GM10248 (cell line): ENCODE measurements around the gene MT1A.
A peak's percentile ranks its signal among the peaks of the same experiment; 100 is the strongest.
"Not testable (repeated sequence)": the region's sequence is repeated elsewhere in the genome, so short reads cannot be mapped to it uniquely, and the experiment has no call there.

Source experiments
- CTCF ChIA-PET: fragments of 300-600 bp; sonication (Branson Sonifier 250); formaldehyde crosslinking; extraction: SDS; loops from one replicate; lab custom pipeline; 2021; ENCODE audit warnings: antibody characterized with exemption; lab: Yijun Ruan, JAX
- POLR2A ChIA-PET: fragments of 350-650 bp; sonication (Branson Sonifier 250); formaldehyde crosslinking; extraction: SDS; loops from one replicate; lab custom pipeline; 2020; ENCODE audit warnings: antibody characterized with exemption; lab: Yijun Ruan, JAX
- DNase-seq: peaks from one replicate; pipeline ENCODE4 v3.0.0; 2012; ENCODE audit errors: extremely low spot score
- CTCF ChIP-seq: IDR thresholded peaks from 2 replicates; pipeline ENCODE4 v1.5.1; 2012; ENCODE audit warnings: mild to moderate bottlenecking, low read depth; ENCODE audit errors: extremely low read depth, missing control alignments, control extremely low read depth

MT1A gene

DNA sequence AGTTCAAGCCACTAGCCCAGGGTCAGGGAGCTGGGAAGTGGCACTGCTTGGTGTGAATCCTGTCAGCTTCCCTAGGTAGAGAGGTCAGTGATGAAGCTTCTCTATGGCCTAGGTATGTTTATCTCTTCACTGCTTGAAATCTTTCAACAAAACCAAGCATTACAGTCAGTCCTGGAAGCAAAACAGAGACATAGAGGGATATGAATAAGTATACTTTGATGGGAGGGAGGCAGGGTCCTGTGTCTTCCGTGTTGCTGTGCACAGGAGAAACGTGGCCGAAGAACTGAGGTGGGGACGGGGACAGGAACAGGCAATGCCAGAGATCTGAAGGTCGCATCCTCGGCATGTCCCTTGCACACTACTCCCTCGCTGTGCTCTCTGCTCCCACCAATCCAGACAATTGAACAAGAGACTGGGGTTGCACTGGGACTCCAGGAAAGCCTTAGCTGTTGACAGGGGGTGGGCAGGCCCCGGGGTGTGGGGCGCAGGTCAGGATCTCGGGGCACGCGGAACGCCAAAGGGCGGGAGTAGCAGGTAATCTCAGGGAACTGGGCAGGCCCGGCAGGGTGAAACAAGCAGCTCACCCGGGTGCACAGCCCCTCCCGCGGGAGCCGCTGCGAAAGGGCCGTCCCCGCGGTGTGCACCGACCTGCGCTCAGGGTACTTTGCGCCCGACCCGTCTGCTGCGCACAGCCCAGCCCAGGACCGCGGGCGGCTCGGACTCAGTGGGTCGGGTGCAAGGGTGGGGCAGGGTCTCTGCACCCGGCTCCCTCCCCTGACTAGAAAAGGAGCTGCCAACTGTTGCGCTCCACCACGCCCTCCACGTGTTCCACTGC lies 30.8 kb downstream of the MT1A start, which contains the start of gene MT1H:
Gene MT1H (plus strand): TSS at position 810 of the 835 bp plus-strand sequence. CDS start 71 bp downstream, outside the sequence.
- TF ChIP-seq CTCF: no peak
- POLR2A ChIA-PET: no interaction called here
- CTCF ChIA-PET: interaction anchor here (1.4 kb wide), 1 partner anchor 33 kb away, joined by 5 read pairs; no protein-coding TSS in a partner anchor
- DNase-seq: no peak

DNA sequence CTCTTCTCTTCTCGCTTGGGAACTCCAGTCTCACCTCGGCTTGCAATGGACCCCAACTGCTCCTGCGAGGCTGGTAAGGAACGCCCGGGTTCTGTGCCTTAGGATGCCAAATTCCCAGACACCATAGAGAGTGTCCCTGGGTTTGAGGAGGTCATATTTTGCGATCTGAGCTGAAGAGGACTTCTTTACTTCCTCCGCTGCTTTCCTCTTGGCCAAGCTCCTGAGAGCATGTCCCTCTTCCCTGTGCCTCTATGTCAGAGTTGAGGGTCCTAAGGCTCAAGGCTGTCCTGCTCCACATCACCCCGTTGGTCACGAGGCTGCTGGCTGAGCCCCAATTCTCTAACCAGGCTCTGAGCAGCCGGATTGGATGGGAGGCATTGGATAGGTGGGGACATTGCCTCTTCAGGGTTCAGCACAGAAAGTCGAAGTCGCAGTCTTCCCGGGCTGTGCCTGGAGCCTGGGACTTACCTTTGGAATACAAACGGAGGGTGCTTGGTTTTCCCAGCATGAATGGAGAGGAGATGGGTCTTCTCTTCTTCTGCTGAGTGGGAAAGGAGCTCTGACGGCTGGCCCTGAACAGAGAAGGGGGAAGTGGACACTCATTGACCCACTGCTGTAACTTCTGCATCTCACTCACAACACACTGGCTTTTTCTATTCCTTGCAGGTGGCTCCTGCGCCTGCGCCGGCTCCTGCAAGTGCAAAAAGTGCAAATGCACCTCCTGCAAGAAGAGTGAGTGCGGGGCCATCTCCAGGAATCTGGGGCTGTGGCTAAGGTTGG lies 31.6 kb downstream of the MT1A start:
- POLR2A ChIA-PET: no interaction called here
- DNase-seq: no peak
- CTCF ChIA-PET: no interaction called here
- TF ChIP-seq CTCF: no peak

DNA sequence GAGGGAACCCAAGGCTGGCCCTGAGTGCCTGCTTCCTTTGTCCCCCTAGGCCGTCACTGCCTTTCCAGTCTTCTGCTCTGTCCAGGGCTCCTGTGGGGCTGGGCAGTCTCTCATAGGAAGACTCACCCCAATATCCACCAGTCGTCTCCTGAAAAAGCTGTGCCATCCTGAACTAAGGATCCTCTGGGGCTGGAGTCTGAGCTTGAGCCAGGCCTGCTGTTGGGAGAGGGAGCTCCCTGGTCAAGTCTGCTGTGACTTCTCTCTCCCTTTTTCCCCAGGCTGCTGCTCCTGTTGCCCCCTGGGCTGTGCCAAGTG lies 32.1 kb downstream of the MT1A start:
- POLR2A ChIA-PET: no interaction called here
- CTCF ChIA-PET: no interaction called here
- DNase-seq: no peak
- TF ChIP-seq CTCF: no peak

GRCh38 chr16:56671691-56672090 lies 33.2 kb downstream of the MT1A start:
- POLR2A ChIA-PET, DNase-seq: not testable (repeated sequence)
- CTCF ChIA-PET: interaction anchor here (4.1 kb wide), 1 partner anchor 30 kb away, joined by 20 read pairs; no protein-coding TSS in a partner anchor

DNA sequence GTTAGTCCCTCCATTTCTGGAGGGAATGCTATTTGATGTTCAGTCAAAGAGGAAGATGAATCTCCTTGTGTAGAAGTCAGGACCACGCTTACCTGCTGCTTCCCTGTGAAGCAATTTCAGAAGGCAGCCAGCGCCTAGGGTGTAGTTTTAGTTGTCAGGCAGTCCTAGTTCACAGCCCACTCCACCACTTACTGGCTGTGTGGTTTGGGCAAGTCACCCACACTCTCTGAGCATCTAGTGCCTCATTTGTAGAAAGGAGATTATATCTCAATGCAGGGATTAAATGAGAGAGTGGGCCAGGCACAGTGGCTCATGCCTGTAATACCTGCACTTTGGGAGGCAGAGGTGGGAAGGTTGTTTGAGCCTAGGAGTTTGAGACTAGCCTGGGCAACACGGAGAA lies 33.7 kb downstream of the MT1A start:
- CTCF ChIA-PET: interaction anchor here (4.1 kb wide), 1 partner anchor 30 kb away, joined by 20 read pairs; no protein-coding TSS in a partner anchor
- DNase-seq, POLR2A ChIA-PET: not testable (repeated sequence)

DNA sequence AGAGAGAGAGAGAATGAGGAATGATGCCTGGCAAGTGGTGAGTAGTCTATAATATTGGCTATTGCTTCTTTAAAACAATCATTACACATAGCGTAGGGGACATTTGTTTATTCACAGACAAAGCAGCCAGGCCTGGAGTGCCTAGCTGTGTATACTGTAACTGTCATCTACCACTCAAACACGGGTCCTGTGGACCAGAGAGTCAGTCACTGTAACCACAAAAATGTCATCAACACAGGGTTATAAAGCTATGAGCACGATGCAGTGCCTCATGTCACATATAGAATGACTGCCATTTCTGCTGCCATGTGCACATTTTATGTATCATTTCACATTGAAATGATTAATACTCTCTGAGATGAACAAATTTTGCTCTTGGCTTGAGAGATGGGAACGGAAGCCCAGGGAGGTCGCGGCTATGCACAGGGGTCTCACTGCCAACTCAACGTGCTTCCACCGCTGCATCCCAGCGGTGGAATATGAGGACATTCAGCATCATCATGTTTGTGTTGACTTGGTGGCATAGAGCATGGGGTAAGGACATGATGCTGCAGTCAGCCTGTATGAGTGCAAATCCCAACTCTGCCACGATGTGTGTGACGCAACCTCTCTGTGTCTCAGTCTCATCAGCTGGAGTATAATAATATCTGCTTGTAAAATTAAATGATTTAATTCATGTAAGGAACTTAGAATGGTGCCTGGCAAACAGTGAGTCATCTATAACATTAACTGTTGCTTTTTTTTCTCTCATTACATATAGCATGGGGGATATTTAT lies 34.5 kb downstream of the MT1A start:
- CTCF ChIA-PET: interaction anchor here (1.5 to 4.1 kb wide), 3 partner anchors 17 to 49 kb away, joined by 4 to 20 read pairs (median 7); no protein-coding TSS in a partner anchor
- DNase-seq: no peak
- POLR2A ChIA-PET: no interaction called here
- TF ChIP-seq CTCF: no peak

- peak; percentile 50 for TF ChIP-seq CTCF
- ChIA-PET CTCF (interaction anchor here (1.2 to 4.1 kb wide), 4 partner anchors 16 to 98 kb away, joined by 3 to 20 read pairs (median 6); no protein-coding TSS in a partner anchor), POLR2A (no interaction called here)
- DNase-seq: no peak
Observed at GRCh38 chr16:56673921-56674320, 35.5 kb downstream of the MT1A start.

DNA sequence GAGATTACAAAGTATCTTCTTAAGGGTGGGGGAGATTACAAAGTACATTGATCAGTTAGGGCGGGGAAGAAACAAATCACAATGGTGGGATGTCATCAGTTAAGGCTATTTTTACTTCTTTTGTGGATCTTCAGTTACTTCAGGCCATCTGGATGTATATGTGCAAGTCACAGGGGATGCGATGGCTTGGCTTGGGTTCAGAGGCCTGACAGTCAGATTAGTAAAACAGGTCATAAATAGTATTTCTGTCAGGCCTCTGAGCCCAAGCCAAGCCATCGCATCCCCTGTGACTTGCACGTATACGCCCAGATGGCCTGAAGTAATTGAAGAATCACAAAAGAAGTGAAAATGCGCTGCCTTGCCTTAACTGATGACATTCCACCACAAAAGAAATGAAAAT lies 36.1 kb downstream of the MT1A start:
- POLR2A ChIA-PET, DNase-seq: not testable (repeated sequence)
- CTCF ChIA-PET: interaction anchor here (1.2 to 4.1 kb wide), 3 partner anchors 27 to 98 kb away, joined by 3 to 20 read pairs (median 4); no protein-coding TSS in a partner anchor
